Activated CD8-positive, alpha-beta T cell treated with anti-CD3 and anti-CD28 coated beads, Interleukin-2, amount 10 ng/mL, durations not matched to agents 7 days and 5 days (primary cell): ENCODE results near the gene SNCAIP. TPM values are rescaled to one million over a fixed set of nuclear protein-coding genes. Genes with fewer than 3 reads are reported as not detected.
"Not testable (repeated sequence)": the region's sequence is repeated elsewhere in the genome, so short reads cannot be mapped to it uniquely, and the experiment has no call there.

Experiments
- ATAC-seq: fragments of 150-1000 bp; cut with Tn5 transposase; one replicate; pipeline ENCODE4 v1.10.0; 2021; ENCODE audit warnings: moderate library complexity
- CTCF ChIA-PET: fragments of 350-600 bp; sonication (Branson Sonifier 250); formaldehyde crosslinking; loops from one replicate; lab custom pipeline; 2021; ENCODE audit warnings: antibody characterized with exemption; lab: Charles Lee
- POLR2A ChIA-PET: fragments of 350-600 bp; sonication (Branson Sonifier 250); formaldehyde crosslinking; loops from one replicate; lab custom pipeline; 2021; ENCODE audit warnings: antibody characterized with exemption; lab: Charles Lee
- DNase-seq: peaks from one replicate; pipeline ENCODE4 v3.0.0-alpha.2; 2020
- H3K27ac Mint-ChIP-seq: one replicate; pipeline ENCODE4 v1.8.0; 2021; ENCODE audit warnings: mild to moderate bottlenecking, mixed read lengths
- H3K27me3 Mint-ChIP-seq: one replicate; pipeline ENCODE4 v1.8.0; 2021; ENCODE audit warnings: low read depth, mixed read lengths
- H3K36me3 Mint-ChIP-seq: one replicate; pipeline ENCODE4 v1.8.0; 2021; ENCODE audit warnings: low read depth, mixed read lengths
- H3K4me1 Mint-ChIP-seq: one replicate; pipeline ENCODE4 v1.8.0; 2021; ENCODE audit warnings: low read depth, mixed read lengths
- H3K4me3 Mint-ChIP-seq: one replicate; pipeline ENCODE4 v1.8.0; 2021; ENCODE audit warnings: mild to moderate bottlenecking, mixed read lengths
- H3K9me3 Mint-ChIP-seq: one replicate; pipeline ENCODE4 v1.8.0; 2022; ENCODE audit warnings: mixed read lengths; ENCODE audit not compliant: insufficient read depth
- total RNA-seq, 2 experiments: library from RNA; stranded (reverse); gene quantifications; one replicate each; pipeline ENCODE4 v1.2.3, GENCODE V29; 2021

SNCAIP gene
- total RNA-seq, 2 experiments from 2014 or later = not detected

DNA sequence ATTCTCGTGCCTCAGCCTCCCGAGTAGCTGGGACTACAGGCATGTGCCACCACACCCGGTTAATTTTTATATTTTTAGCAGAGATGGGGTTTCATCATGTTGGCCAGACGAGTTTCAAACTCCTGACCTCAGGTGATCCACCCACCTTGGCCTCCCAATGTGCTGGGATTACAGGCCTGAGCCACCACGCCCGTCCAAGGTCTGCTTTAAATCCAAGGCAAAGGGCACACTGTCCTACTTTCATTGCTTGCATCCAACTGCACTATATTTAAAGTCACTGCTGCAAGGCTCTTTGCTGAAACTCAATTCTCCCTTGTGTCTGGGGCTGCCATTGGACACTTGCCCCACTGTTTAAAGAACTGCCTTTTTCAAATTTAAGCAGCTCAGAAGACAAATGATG, 174.6 kb downstream of the SNCAIP start:
- CTCF ChIA-PET, ATAC-seq, H3K36me3 Mint-ChIP-seq, H3K9me3 Mint-ChIP-seq, H3K27ac Mint-ChIP-seq, H3K4me1 Mint-ChIP-seq, H3K27me3 Mint-ChIP-seq, H3K4me3 Mint-ChIP-seq, POLR2A ChIA-PET, DNase-seq: not testable (repeated sequence)

DNA sequence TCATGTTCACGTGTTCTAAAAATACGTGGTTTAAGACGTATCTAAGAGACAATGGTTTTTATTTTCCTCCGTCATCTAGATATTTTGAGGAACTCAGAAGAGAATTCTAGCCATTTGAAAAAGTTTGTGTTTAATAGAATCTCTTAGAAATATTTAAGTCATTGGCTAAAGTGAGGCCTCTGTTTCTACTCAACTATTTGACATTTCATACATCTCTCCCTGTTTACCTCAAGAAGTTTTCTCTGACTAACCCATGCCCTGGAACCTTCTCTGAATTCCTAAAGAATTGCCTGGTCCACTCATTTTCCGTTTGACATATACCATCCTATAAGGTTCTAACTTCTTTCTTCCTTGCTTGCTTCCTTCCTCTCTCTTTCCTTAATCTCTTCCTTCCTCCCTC, 178.7 kb downstream of the SNCAIP start:
- Mint-ChIP-seq H3K27ac (no peak overlapping the region), H3K4me1 (no peaks in the 10 kb centered on the region), H3K27me3 (no peaks in the 10 kb centered on the region), H3K4me3 (no peak overlapping the region), H3K36me3 (no peaks in the 10 kb centered on the region), H3K9me3 (no peaks in the 10 kb centered on the region)
- ATAC-seq (no peak), DNase-seq (no peak)
- POLR2A ChIA-PET = no interaction called here
- CTCF ChIA-PET = no interaction called here

DNA sequence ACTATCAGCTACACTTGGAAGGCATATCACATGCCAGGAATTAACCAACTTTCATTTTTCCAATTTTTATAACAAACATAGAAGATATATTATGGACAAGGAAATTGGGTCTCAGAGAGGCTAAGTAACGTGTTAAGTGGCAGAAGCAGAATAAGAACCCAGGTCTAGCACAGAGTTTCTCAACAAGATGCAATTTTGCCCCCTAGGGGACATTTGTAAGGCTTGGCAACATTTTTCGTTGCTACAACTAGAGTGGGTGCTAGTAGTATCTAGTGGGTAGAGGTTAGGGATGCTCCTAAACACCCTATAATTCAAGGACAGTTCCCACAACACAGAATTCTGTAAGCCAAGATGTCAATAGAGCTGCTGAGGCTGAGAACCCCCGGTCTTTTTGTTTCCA, 180.6 kb downstream of the SNCAIP start:
- CTCF ChIA-PET = no interaction called here
- H3K27me3 Mint-ChIP-seq = no peaks in the 10 kb centered on the region

DNA sequence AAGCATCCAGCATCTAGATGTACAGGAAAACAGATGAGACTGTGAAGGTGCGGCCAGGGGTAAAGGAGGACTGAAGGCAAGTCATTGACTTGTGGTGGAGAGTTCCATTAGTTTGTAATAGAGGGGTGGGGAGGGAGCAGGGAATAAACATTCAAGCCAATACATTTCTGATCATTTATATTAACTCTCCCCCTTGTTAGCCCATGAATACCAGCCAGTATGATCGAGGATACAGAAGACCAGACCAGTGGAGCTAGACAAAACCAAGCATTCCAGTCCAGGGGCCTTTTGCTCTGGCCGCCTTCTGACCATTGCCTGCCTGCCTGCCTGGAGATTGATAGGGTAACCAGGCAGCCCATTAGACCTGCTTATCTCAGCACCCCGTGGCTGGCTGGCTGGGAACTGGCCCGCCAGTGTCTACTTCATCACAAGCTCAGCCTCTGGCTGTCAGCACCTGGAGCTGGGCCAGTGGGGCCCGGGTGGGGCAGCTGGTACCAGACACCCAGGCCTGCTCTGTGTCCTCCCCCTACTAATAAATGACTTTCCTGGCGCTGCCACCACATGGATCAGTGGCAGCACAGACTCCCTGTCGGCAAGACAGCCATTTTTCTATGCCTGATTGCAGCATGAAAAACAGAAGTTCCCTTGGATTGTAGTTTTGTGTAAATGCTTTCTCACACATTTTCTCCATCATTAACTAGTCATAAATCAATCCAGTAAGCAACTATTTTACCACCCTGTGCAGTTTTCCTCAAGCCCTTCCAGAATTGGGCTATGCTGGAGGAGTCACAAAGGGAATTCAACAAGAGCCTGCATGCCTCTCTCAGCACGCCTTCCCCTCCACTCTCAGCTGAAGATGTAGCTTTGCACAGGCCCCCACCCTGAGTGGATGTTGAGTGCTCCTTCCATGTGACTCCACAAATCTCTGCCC, 181.3 kb downstream of the SNCAIP start:
- CTCF ChIA-PET = no interaction called here
- DNase-seq = no peak
- Mint-ChIP-seq H3K27me3 (no peaks in the 10 kb centered on the region), H3K4me3 (no peak overlapping the region), H3K4me1 (no peaks in the 10 kb centered on the region), H3K36me3 (no peaks in the 10 kb centered on the region), H3K9me3 (no peaks in the 10 kb centered on the region), H3K27ac (no peak overlapping the region)
- no peak for ATAC-seq
- POLR2A ChIA-PET = no interaction called here

More for the DNA sequence above, 180.6 kb downstream of the SNCAIP start:
- no peak overlapping the region for H3K27ac Mint-ChIP-seq
- POLR2A ChIA-PET = no interaction called here
- H3K4me1 Mint-ChIP-seq = no peaks in the 10 kb centered on the region
- ATAC-seq = no peak
- H3K4me3 Mint-ChIP-seq = no peak overlapping the region
- no peaks in the 10 kb centered on the region for H3K9me3 Mint-ChIP-seq
- H3K36me3 Mint-ChIP-seq = no peaks in the 10 kb centered on the region
- DNase-seq = no peak

DNA sequence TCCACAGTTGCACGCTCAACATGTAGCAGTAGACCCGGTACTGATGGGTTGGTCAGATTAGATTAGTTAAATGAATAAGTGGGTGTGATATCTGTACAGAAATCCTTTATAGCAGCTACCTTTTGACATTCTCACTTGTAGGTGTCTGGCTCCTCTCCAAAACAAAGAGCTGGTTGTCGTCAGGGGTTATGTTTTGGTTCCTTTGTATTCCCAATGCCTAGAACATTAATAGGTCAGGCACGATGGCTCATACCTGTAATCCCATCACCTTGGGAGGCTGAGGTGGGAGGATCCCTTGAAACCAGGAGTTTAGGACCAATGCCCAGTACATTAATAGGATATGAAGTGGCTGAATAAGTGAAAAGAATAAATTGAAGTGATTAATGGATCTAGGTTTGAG, 182.1 kb downstream of the SNCAIP start:
- no peak overlapping the region for H3K27ac Mint-ChIP-seq
- H3K27me3 Mint-ChIP-seq = no peaks in the 10 kb centered on the region
- H3K9me3 Mint-ChIP-seq = no peaks in the 10 kb centered on the region
- no peak overlapping the region for H3K4me3 Mint-ChIP-seq
- no peaks in the 10 kb centered on the region for H3K36me3 Mint-ChIP-seq
- no peak for ATAC-seq
- no peaks in the 10 kb centered on the region for H3K4me1 Mint-ChIP-seq
- ChIA-PET CTCF (no interaction called here), POLR2A (no interaction called here)
- no peak for DNase-seq

DNA sequence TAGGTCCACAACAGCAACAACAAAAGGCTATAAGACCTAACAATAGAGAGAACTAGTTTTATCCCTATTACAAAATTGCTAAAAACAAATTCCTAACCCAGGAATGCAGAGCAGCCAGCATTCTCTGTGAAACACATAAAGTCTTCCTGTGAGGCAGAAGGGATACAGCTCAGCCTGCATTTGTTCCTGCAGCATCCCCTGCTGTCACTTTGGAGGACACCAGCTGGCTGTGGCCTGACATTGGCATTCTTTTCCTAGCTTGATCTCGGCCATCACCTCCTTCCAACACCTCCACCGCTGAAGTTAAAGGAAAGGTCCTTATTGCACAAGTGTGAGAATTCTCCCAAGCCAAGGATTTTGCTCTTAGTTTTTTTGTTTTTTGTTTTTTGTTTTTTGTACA, 186.1 kb downstream of the SNCAIP start:
- POLR2A ChIA-PET = no interaction called here
- H3K27ac Mint-ChIP-seq = no peak overlapping the region
- no peaks in the 10 kb centered on the region for H3K4me1 Mint-ChIP-seq
- H3K36me3 Mint-ChIP-seq = no peaks in the 10 kb centered on the region
- DNase-seq (no peak), ATAC-seq (no peak)
- no peaks in the 10 kb centered on the region for H3K27me3 Mint-ChIP-seq
- CTCF ChIA-PET = no interaction called here
- no peaks in the 10 kb centered on the region for H3K9me3 Mint-ChIP-seq
- H3K4me3 Mint-ChIP-seq = no peak overlapping the region

DNA sequence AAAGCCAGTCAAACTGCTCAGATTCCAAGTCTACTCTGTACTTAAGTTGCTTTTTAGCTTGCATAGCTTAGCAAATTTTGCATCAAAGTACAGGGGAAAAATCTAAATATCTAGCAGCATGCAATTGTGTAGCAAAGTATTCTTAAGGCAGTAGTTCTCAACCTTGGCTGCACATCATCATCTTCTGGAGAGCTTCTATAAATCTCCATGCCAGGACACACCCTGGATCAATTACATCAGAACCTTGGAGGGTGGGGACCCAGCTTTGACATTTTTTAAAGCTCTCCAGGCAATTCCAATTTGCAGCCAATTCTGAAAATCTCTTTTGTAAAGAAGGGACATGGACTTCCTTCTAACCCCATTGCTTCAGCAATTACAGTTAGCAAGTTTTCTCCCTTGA, 187.5 kb downstream of the SNCAIP start:
- POLR2A ChIA-PET = no interaction called here
- ATAC-seq = no peak
- H3K4me1 Mint-ChIP-seq = no peaks in the 10 kb centered on the region
- no peak overlapping the region for H3K27ac Mint-ChIP-seq
- H3K4me3 Mint-ChIP-seq = no peak overlapping the region
- no peaks in the 10 kb centered on the region for H3K27me3 Mint-ChIP-seq
- no peak for DNase-seq
- no peaks in the 10 kb centered on the region for H3K9me3 Mint-ChIP-seq
- CTCF ChIA-PET = no interaction called here
- no peaks in the 10 kb centered on the region for H3K36me3 Mint-ChIP-seq

DNA sequence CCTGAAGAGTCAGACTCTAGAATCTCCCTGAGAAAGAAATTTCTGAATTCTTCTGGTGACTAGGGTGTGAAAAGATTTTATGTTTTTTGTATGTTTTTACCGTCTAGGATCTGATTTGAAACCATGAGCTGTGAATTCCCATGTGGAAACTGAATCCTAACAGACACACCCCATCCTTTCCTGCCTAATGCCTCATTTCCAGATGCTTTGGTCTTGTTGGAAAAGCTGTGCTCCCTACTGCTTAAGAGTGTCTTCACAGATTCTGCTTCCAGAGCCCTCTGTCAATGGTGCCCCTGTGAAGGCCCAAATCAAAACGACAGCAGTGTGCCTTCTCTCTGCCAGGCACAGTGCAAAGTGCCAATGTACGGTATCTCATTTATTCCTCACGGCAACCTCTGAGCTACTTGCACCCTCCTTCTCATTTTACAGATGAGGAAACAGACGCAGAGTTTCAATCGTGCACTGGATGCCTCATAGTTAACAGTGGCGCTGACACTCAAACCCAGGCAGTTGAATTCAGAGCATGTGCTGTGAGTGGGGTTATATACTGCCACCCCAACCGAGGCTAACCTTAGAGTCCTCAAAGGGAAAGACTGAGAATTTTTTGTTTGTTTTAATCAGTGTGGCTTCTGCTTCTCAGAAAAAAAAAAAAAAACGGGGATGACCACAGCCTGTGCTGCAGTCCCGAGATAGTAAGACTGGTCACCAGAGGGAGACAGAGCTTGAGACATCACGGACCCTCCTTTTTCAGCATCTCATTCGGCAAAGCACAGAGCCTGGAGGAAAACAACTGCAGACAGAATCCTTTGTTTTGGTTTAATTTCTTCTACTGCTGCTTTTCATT, 188.4 kb downstream of the SNCAIP start:
- POLR2A ChIA-PET = no interaction called here
- Mint-ChIP-seq H3K36me3 (no peaks in the 10 kb centered on the region), H3K4me1 (no peaks in the 10 kb centered on the region), H3K27ac (no peak overlapping the region), H3K27me3 (no peaks in the 10 kb centered on the region), H3K4me3 (no peak overlapping the region), H3K9me3 (no peaks in the 10 kb centered on the region)
- ATAC-seq (no peak), DNase-seq (no peak)
- CTCF ChIA-PET = no interaction called here

DNA sequence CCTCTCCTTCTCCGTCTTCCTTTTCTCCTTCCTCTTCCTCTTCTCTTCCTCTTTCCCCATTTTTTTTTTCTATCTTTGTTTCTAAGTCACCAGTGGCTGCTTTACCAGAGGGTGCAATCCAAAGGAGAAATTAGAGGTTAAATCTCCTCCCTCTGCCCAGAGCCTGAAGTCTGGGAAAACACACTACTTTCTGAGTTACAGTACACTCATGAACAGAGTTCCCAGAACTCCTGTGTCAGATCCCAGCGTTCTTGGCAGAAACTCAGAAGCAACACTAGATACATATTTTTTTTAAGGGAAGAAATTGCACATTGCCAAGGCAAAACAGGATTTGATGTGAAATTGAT, 189.0 kb downstream of the SNCAIP start:
- Mint-ChIP-seq H3K27ac (no peak overlapping the region), H3K4me3 (no peak overlapping the region), H3K4me1 (no peaks in the 10 kb centered on the region), H3K27me3 (no peaks in the 10 kb centered on the region), H3K36me3 (no peaks in the 10 kb centered on the region), H3K9me3 (no peaks in the 10 kb centered on the region)
- DNase-seq (no peak), ATAC-seq (no peak)
- POLR2A ChIA-PET = no interaction called here
- CTCF ChIA-PET = no interaction called here

DNA sequence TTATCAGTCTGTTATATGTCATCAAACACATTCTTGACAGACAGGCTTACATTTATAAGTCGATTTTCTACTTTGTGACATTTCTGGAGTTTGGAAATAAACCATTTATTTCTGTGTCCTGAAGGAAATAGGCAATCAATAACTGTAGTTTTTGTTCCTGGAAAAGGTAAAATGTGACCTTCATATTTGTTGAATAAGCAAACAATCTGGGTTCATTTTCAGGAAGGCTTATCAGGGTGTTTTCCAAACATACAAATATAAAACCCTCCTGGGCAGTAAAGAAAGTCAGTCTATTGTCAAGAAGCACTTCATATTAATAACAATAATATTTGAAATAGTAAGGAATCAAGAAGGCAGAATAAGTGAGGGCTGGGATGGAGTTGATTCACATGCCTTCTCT, 195.0 kb downstream of the SNCAIP start:
- no peaks in the 10 kb centered on the region for H3K36me3 Mint-ChIP-seq
- CTCF ChIA-PET = no interaction called here
- POLR2A ChIA-PET = no interaction called here
- DNase-seq = no peak
- ATAC-seq = no peak
- no peak overlapping the region for H3K27ac Mint-ChIP-seq
- H3K4me1 Mint-ChIP-seq = no peaks in the 10 kb centered on the region
- H3K9me3 Mint-ChIP-seq = no peaks in the 10 kb centered on the region
- H3K4me3 Mint-ChIP-seq = no peak overlapping the region
- no peaks in the 10 kb centered on the region for H3K27me3 Mint-ChIP-seq

DNA sequence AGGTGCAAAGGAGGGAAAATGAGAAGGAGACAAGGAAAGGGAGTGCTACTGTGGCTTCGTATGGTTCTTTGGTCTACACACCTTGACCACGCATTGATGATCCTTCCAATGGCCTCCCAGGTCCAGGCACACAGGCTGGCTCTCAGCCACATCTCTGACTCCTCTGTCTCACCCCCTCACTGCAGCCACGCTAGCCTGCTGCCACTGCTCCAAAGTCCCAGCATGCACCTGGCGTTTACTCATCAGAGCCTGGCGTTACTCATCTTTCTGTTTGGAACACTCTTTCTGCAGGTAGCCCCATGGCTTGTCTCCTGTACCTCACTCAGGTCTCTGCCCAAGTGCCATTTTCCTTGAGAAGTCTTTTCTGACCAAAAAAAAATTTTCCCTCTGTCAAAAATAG, 195.5 kb downstream of the SNCAIP start:
- Mint-ChIP-seq H3K9me3 (no peaks in the 10 kb centered on the region), H3K27me3 (no peaks in the 10 kb centered on the region), H3K27ac (no peak overlapping the region), H3K4me1 (no peaks in the 10 kb centered on the region), H3K36me3 (no peaks in the 10 kb centered on the region), H3K4me3 (no peak overlapping the region)
- DNase-seq = no peak
- CTCF ChIA-PET = no interaction called here
- ATAC-seq = no peak
- POLR2A ChIA-PET = no interaction called here

DNA sequence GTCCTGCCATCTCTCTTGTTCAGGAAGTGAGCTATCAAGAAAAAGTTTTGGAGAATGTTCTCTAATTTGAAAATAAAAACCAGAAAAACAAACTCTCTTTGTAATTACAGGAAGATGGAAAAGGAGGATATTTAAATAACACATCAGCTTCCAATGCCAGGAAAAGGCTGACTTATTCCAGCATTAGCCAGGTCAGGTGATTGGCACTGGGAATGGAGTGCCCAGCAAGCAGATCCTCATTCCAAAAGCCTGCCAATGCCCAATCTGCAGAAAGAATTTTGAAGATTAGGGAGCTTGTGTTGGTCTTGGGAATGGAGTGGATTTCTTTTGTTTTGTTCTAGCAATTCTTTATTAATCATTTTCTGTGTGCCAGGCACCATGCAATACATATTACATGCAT, 196.6 kb downstream of the SNCAIP start:
- no peak for DNase-seq
- no peak overlapping the region for H3K27ac Mint-ChIP-seq
- POLR2A ChIA-PET = no interaction called here
- no peaks in the 10 kb centered on the region for H3K36me3 Mint-ChIP-seq
- no peaks in the 10 kb centered on the region for H3K4me1 Mint-ChIP-seq
- CTCF ChIA-PET = no interaction called here
- no peaks in the 10 kb centered on the region for H3K9me3 Mint-ChIP-seq
- H3K27me3 Mint-ChIP-seq = no peaks in the 10 kb centered on the region
- no peak for ATAC-seq
- no peak overlapping the region for H3K4me3 Mint-ChIP-seq
